Measurements from ENCODE around the gene UBQLN3. TPM values are rescaled to one million over a fixed set of nuclear protein-coding genes. Genes with fewer than 3 reads are reported as not detected.

The UBQLN3 gene
- total and polyA plus RNA-seq, 2 of the 13 experiments (the other 11 are each of a cell fraction or from before 2014, with no cell fraction given) = 0.08 TPM; not detected in 1

GRCh38 chr11:5488385-5488784 is 21.4 kb downstream of the UBQLN3 start, which contains the start of gene OR52D1:
OR52D1 (plus strand) TSS chr11:5488685; CDS start chr11:5488707, 22 bp downstream.
- Histone ChIP-seq H3K9me3 (ENCODE audit: low read length) (no peaks in the 10 kb centered on the region), H3K79me2 (ENCODE audit: insufficient read depth, low read length) (no peaks in the 10 kb centered on the region), H3K4me3 (replicated peaks in 1 of 3; ENCODE audit: insufficient read depth in 1 of 3, low read depth in 2 of 3, low read length in 3 of 3) (no peak within 1 kb of the TSS), H3K4me1 (ENCODE audit: insufficient read depth, low read length) (no peaks in the 10 kb centered on the region), H3K27ac (ENCODE audit: extremely low read length, insufficient read depth, low read length) (no peak within 1 kb of the TSS), H3K27me3 (ENCODE audit: control insufficient read depth in 1 of 2, insufficient read depth in 2 of 2, low read length in 2 of 2) (0 out of 5 replicates have a peak, but pooled peaks cover 0 to 2% of the 10 kb centered on the region in 2 experiments), H3K9ac (ENCODE audit: insufficient read depth, low read depth, low read length) (no peak within 1 kb of the TSS), H3K36me3 (replicated peaks in 1 of 2; ENCODE audit: control insufficient read depth in 1 of 2, insufficient read depth in 2 of 2, low read length in 2 of 2) (no peaks in the 10 kb centered on the region), H2AFZ (ENCODE audit: low read length) (no peak within 1 kb of the TSS), H4K20me1 (ENCODE audit: insufficient read depth, low read length) (no peaks in the 10 kb centered on the region), H3K4me2 (ENCODE audit: low read depth, low read length) (no peak within 1 kb of the TSS)
- no peak for DNase-seq (ENCODE audit: low spot score)
- FAIRE-seq = no peak
- intact Hi-C loops (cut with micrococcal nuclease; ENCODE audit: unreplicated experiment) = no loop called here
- ChIA-PET POLR2A (no interaction called here), CTCF (ENCODE audit: low intra/inter-chr PET ratio, low total read pairs) (no interaction called here)
- in situ Hi-C loops (cut with HindIII; ENCODE audit: extremely low pct_ligation_motif_present, low pct_unique_long_range_greater_than_20kb) = no loop called here
- no peak for ATAC-seq
- BruUV-seq (replicated peaks) = no TSS peak
- TF ChIP-seq MATR3 (CRISPR knock-in tag; IDR thresholded peaks at IDR 0.05) = no peak
- no peak for TF ChIP-seq ZBTB34 (CRISPR knock-in tag; IDR thresholded peaks at IDR 0.05)
- no peak for TF ChIP-seq ZFP82 (CRISPR knock-in tag; IDR thresholded peaks at IDR 0.05; ENCODE audit: borderline replicate concordance)
- no peak for TF ChIP-seq ZNF3 (CRISPR knock-in tag; IDR thresholded peaks at IDR 0.05)
- no peak for TF ChIP-seq AKAP8 (CRISPR knock-in tag; IDR thresholded peaks at IDR 0.05)
- TF ChIP-seq ZSCAN22 (CRISPR knock-in tag; IDR thresholded peaks at IDR 0.05) = no peak
- no peak for TF ChIP-seq CEBPZ (IDR thresholded peaks at IDR 0.05; ENCODE audit: low read length)
- TF ChIP-seq, protein P1, sequence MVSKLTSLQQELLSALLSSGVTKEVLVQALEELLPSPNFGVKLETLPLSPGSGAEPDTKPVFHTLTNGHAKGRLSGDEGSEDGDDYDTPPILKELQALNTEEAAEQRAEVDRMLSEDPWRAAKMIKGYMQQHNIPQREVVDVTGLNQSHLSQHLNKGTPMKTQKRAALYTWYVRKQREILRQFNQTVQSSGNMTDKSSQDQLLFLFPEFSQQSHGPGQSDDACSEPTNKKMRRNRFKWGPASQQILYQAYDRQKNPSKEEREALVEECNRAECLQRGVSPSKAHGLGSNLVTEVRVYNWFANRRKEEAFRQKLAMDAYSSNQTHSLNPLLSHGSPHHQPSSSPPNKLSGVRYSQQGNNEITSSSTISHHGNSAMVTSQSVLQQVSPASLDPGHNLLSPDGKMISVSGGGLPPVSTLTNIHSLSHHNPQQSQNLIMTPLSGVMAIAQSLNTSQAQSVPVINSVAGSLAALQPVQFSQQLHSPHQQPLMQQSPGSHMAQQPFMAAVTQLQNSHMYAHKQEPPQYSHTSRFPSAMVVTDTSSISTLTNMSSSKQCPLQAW (CRISPR knock-in tag; IDR thresholded peaks at IDR 0.05) = no peak
- no peak for TF ChIP-seq ARNT (IDR thresholded peaks at IDR 0.05)
- no peak for TF ChIP-seq ZNF629 (CRISPR knock-in tag; conservative IDR thresholded peaks at IDR 0.05)
- TF ChIP-seq, protein P2, sequence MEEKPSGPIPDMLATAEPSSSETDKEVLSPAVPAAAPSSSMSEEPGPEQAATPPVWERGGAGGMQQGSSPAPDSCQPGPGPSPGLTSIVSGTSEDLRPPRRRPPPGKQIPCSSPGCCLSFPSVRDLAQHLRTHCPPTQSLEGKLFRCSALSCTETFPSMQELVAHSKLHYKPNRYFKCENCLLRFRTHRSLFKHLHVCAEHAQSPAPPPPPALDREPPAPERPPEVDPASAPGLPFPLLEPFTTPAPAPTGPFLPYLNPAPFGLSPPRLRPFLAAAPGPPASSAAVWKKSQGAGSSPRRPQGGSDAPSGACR (CRISPR knock-in tag; IDR thresholded peaks at IDR 0.05) = no peak
- no peak for TF ChIP-seq DDIT3 (CRISPR knock-in tag; IDR thresholded peaks at IDR 0.05)
- TF ChIP-seq CREBL2 (CRISPR knock-in tag; IDR thresholded peaks at IDR 0.05; ENCODE audit: borderline replicate concordance) = no peak
- TF ChIP-seq ZNF180 (CRISPR knock-in tag; IDR thresholded peaks at IDR 0.05; ENCODE audit: borderline replicate concordance, low read depth) = no peak
- TF ChIP-seq CEBPG (CRISPR knock-in tag; IDR thresholded peaks at IDR 0.05) = no peak
